Testis (tissue), 2 donors: ENCODE measurements around the gene ATP1A3.

ENCODE experiments used
- CTCF ChIP-seq, 3 experiments: fragments of 450-650 bp in 2 of 3; fragments of 200-600 bp in 1 of 3; sonication (generic) in 1 of 3; IDR thresholded peaks; one replicate each; pipeline ENCODE4 v1.5.1; 2016 to 2019; ENCODE audit warnings: antibody characterized with exemption in 3 of 3, mild to moderate bottlenecking in 2 of 3, moderate library complexity in 1 of 3
- POLR2A ChIP-seq: fragments of 450-650 bp; IDR thresholded peaks from one replicate; pipeline ENCODE4 v1.6.1; 2017; ENCODE audit warnings: antibody characterized with exemption, mild to moderate bottlenecking, moderate library complexity

- TF ChIP-seq CTCF (IDR thresholded peaks at IDR 0.05) (no peak), POLR2A (no peak)
These were observed 68.6 kb downstream of the ATP1A3 start for GRCh38 chr19:41925208-41926003.
